Activated CD8-positive, alpha-beta T cell treated with anti-CD3 and anti-CD28 coated beads, Interleukin-2, amount 10 ng/mL, durations not matched to agents 7 days and 5 days (primary cell): ENCODE data around the gene SEPTIN11. TPM values are rescaled to one million over a fixed set of nuclear protein-coding genes. Genes with fewer than 3 reads are reported as not detected.

Experiments used
- ATAC-seq: fragments of 150-1000 bp; cut with Tn5 transposase; one replicate; pipeline ENCODE4 v1.10.0; 2021; ENCODE audit warnings: moderate library complexity
- CTCF ChIA-PET: fragments of 350-600 bp; sonication (Branson Sonifier 250); formaldehyde crosslinking; loops from one replicate; lab custom pipeline; 2021; ENCODE audit warnings: antibody characterized with exemption; lab: Charles Lee
- POLR2A ChIA-PET: fragments of 350-600 bp; sonication (Branson Sonifier 250); formaldehyde crosslinking; loops from one replicate; lab custom pipeline; 2021; ENCODE audit warnings: antibody characterized with exemption; lab: Charles Lee
- DNase-seq: peaks from one replicate; pipeline ENCODE4 v3.0.0-alpha.2; 2020
- H3K27ac Mint-ChIP-seq: one replicate; pipeline ENCODE4 v1.8.0; 2021; ENCODE audit warnings: mild to moderate bottlenecking, mixed read lengths
- H3K27me3 Mint-ChIP-seq: one replicate; pipeline ENCODE4 v1.8.0; 2021; ENCODE audit warnings: low read depth, mixed read lengths
- H3K36me3 Mint-ChIP-seq: one replicate; pipeline ENCODE4 v1.8.0; 2021; ENCODE audit warnings: low read depth, mixed read lengths
- H3K4me1 Mint-ChIP-seq: one replicate; pipeline ENCODE4 v1.8.0; 2021; ENCODE audit warnings: low read depth, mixed read lengths
- H3K4me3 Mint-ChIP-seq: one replicate; pipeline ENCODE4 v1.8.0; 2021; ENCODE audit warnings: mild to moderate bottlenecking, mixed read lengths
- H3K9me3 Mint-ChIP-seq: one replicate; pipeline ENCODE4 v1.8.0; 2022; ENCODE audit warnings: mixed read lengths; ENCODE audit not compliant: insufficient read depth
- total RNA-seq, 2 experiments: library from RNA; stranded (reverse); gene quantifications; one replicate each; pipeline ENCODE4 v1.2.3, GENCODE V29; 2021

Gene SEPTIN11
- total RNA-seq, 2 experiments from 2014 or later = 67.0 to 77.4 TPM

- ATAC-seq = peak; percentile 27
Observed at GRCh38 chr4:76984127-76984526, 34.6 kb downstream of the SEPTIN11 start.

GRCh38 chr4:76984788-76985211 lies 35.2 kb downstream of the SEPTIN11 start:
- ATAC-seq (no peak), DNase-seq (no peak)
- POLR2A ChIA-PET = no interaction called here
- H3K27me3 Mint-ChIP-seq = peaks cover 3% of the 10 kb centered on the region
- no peaks in the 10 kb centered on the region for H3K9me3 Mint-ChIP-seq
- H3K36me3 Mint-ChIP-seq = peaks cover 23% of the 10 kb centered on the region
- H3K27ac Mint-ChIP-seq = no peak overlapping the region
- H3K4me1 Mint-ChIP-seq = peaks cover 81% of the 10 kb centered on the region
- CTCF ChIA-PET = interaction anchor here (0.7 to 1.5 kb wide), 3 partner anchors 29 to 209 kb away, joined by 3 to 4 read pairs (median 4); no protein-coding TSS in a partner anchor
- no peak overlapping the region for H3K4me3 Mint-ChIP-seq

More at GRCh38 chr4:76984127-76984526, 34.6 kb downstream of the SEPTIN11 start:
- Mint-ChIP-seq H3K4me1 (peaks cover 79% of the 10 kb centered on the region), H3K27me3 (peaks cover 3% of the 10 kb centered on the region), H3K27ac (peak overlapping the region; percentile 51), H3K9me3 (no peaks in the 10 kb centered on the region), H3K36me3 (peaks cover 26% of the 10 kb centered on the region), H3K4me3 (no peak overlapping the region)
- POLR2A ChIA-PET = interaction anchor here (1.9 kb wide), 1 partner anchor 35 kb away, joined by 4 read pairs; the partner anchor contains the start of gene SEPTIN11
- CTCF ChIA-PET = interaction anchor here (1.7 kb wide), 1 partner anchor 13 kb away, joined by 3 read pairs; no protein-coding TSS in a partner anchor
- DNase-seq = no peak

- Mint-ChIP-seq H3K9me3 (peaks cover 8% of the 10 kb centered on the region), H3K4me1 (peaks cover 84% of the 10 kb centered on the region), H3K4me3 (no peak overlapping the region), H3K36me3 (peaks cover 36% of the 10 kb centered on the region), H3K27me3 (peaks cover 4% of the 10 kb centered on the region), H3K27ac (no peak overlapping the region)
- DNase-seq (no peak), ATAC-seq (no peak)
- CTCF ChIA-PET = interaction anchor here (0.9 to 4.0 kb wide), 5 partner anchors 8 to 57 kb away, joined by 3 to 23 read pairs (median 4); no protein-coding TSS in a partner anchor
- POLR2A ChIA-PET = interaction anchor here (0.6 to 1.3 kb wide), 2 partner anchors 38 to 58 kb away, joined by 3 to 6 read pairs; partner anchors contain the start of gene SEPTIN11
Observed at GRCh38 chr4:76987153-76987591, 37.6 kb downstream of the SEPTIN11 start.

GRCh38 chr4:76987685-76988084 lies 38.1 kb downstream of the SEPTIN11 start:
- Mint-ChIP-seq H3K4me3 (no peak overlapping the region), H3K27ac (no peak overlapping the region), H3K4me1 (peaks cover 84% of the 10 kb centered on the region)

GRCh38 chr4:76989391-76990061 lies 40.0 kb downstream of the SEPTIN11 start:
- H3K36me3 Mint-ChIP-seq = peaks cover 30% of the 10 kb centered on the region
- ChIA-PET POLR2A (interaction anchor here (0.7 to 1.2 kb wide), 3 partner anchors 43 to 87 kb away, joined by 3 read pairs; no protein-coding TSS in a partner anchor), CTCF (interaction anchor here (0.9 to 4.0 kb wide), 6 partner anchors 12 to 63 kb away, joined by 3 to 23 read pairs (median 6); no protein-coding TSS in a partner anchor)
- peaks cover 12% of the 10 kb centered on the region for H3K9me3 Mint-ChIP-seq
- peaks cover 4% of the 10 kb centered on the region for H3K27me3 Mint-ChIP-seq
- H3K27ac Mint-ChIP-seq = peak overlapping the region; percentile 77
- peak overlapping the region; percentile 65 for H3K4me3 Mint-ChIP-seq
- peaks cover 84% of the 10 kb centered on the region for H3K4me1 Mint-ChIP-seq
- DNase-seq (peak; percentile 83), ATAC-seq (peak; percentile 59)

More at GRCh38 chr4:76987685-76988084, 38.1 kb downstream of the SEPTIN11 start:
- DNase-seq = no peak
- Mint-ChIP-seq H3K27me3 (peaks cover 4% of the 10 kb centered on the region), H3K9me3 (peaks cover 10% of the 10 kb centered on the region), H3K36me3 (peaks cover 36% of the 10 kb centered on the region)
- CTCF ChIA-PET = interaction anchor here (0.8 to 4.0 kb wide), 5 partner anchors 10 to 86 kb away, joined by 3 to 23 read pairs (median 4); no protein-coding TSS in a partner anchor
- no peak for ATAC-seq
- POLR2A ChIA-PET = interaction anchor here (0.6 to 1.3 kb wide), 2 partner anchors 38 to 57 kb away, joined by 3 to 6 read pairs; partner anchors contain the start of gene SEPTIN11

GRCh38 chr4:76990288-76991080 lies 40.9 kb downstream of the SEPTIN11 start:
- peaks cover 78% of the 10 kb centered on the region for H3K4me1 Mint-ChIP-seq
- H3K27me3 Mint-ChIP-seq = peaks cover 4% of the 10 kb centered on the region
- DNase-seq (no peak), ATAC-seq (no peak)
- ChIA-PET CTCF (interaction anchor here (0.9 to 3.1 kb wide), 6 partner anchors 8 to 62 kb away, joined by 3 to 11 read pairs (median 5); no protein-coding TSS in a partner anchor), POLR2A (interaction anchor here (0.6 to 1.3 kb wide), 4 partner anchors 41 to 166 kb away, joined by 3 read pairs; partner anchors contain the start of gene SEPTIN11)
- H3K4me3 Mint-ChIP-seq = peak overlapping the region; percentile 65
- peaks cover 12% of the 10 kb centered on the region for H3K9me3 Mint-ChIP-seq
- H3K36me3 Mint-ChIP-seq = peaks cover 31% of the 10 kb centered on the region
- H3K27ac Mint-ChIP-seq = peak overlapping the region; percentile 77

- Mint-ChIP-seq H3K4me3 (no peak overlapping the region), H3K27me3 (peaks cover 4% of the 10 kb centered on the region), H3K27ac (no peak overlapping the region), H3K9me3 (peaks cover 12% of the 10 kb centered on the region), H3K36me3 (peaks cover 38% of the 10 kb centered on the region), H3K4me1 (peaks cover 79% of the 10 kb centered on the region)
- ChIA-PET CTCF (interaction anchor here (0.8 to 3.1 kb wide), 7 partner anchors 8 to 54 kb away, joined by 3 to 11 read pairs (median 4); no protein-coding TSS in a partner anchor), POLR2A (interaction anchor here (1.3 kb wide), 1 partner anchor 165 kb away, joined by 3 read pairs; no protein-coding TSS in a partner anchor)
- no peak for DNase-seq
- no peak for ATAC-seq
Observed at GRCh38 chr4:76991161-76991660, 41.7 kb downstream of the SEPTIN11 start.

GRCh38 chr4:76993787-76994641 lies 44.5 kb downstream of the SEPTIN11 start:
- peaks cover 12% of the 10 kb centered on the region for H3K9me3 Mint-ChIP-seq
- CTCF ChIA-PET = interaction anchor here (1.2 to 3.1 kb wide), 6 partner anchors 7 to 209 kb away, joined by 3 to 19 read pairs (median 8); no protein-coding TSS in a partner anchor
- H3K4me1 Mint-ChIP-seq = peaks cover 60% of the 10 kb centered on the region
- ATAC-seq (peak; percentile 73), DNase-seq (peak; percentile 82)
- H3K36me3 Mint-ChIP-seq = peaks cover 56% of the 10 kb centered on the region
- peaks cover 2% of the 10 kb centered on the region for H3K27me3 Mint-ChIP-seq
- peak overlapping the region; percentile 49 for H3K4me3 Mint-ChIP-seq
- peak overlapping the region; percentile 81 for H3K27ac Mint-ChIP-seq
- POLR2A ChIA-PET = interaction anchor here (0.7 to 1.6 kb wide), 2 partner anchors 45 to 358 kb away, joined by 3 to 4 read pairs; partner anchors contain the start of gene SEPTIN11

GRCh38 chr4:76995776-76996175 lies 46.2 kb downstream of the SEPTIN11 start:
- DNase-seq (no peak), ATAC-seq (no peak)
- Mint-ChIP-seq H3K36me3 (peaks cover 53% of the 10 kb centered on the region), H3K27ac (no peak overlapping the region), H3K27me3 (peaks cover 2% of the 10 kb centered on the region), H3K9me3 (peaks cover 8% of the 10 kb centered on the region), H3K4me1 (peaks cover 48% of the 10 kb centered on the region), H3K4me3 (no peak overlapping the region)
- ChIA-PET CTCF (interaction anchor here (0.7 to 3.1 kb wide), 10 partner anchors 11 to 99 kb away, joined by 3 to 19 read pairs (median 6); partner anchors contain the start of gene SEPTIN11), POLR2A (no interaction called here)

- Mint-ChIP-seq H3K9me3 (peaks cover 7% of the 10 kb centered on the region), H3K4me3 (no peak overlapping the region), H3K27me3 (peaks cover 2% of the 10 kb centered on the region), H3K36me3 (peaks cover 49% of the 10 kb centered on the region), H3K4me1 (peaks cover 43% of the 10 kb centered on the region), H3K27ac (no peak overlapping the region)
- no peak for ATAC-seq
- CTCF ChIA-PET = interaction anchor here (0.7 to 3.1 kb wide), 8 partner anchors 11 to 49 kb away, joined by 3 to 12 read pairs (median 4); partner anchors contain the start of gene SEPTIN11
- POLR2A ChIA-PET = no interaction called here
- no peak for DNase-seq
Observed at GRCh38 chr4:76996445-76996844, 46.9 kb downstream of the SEPTIN11 start.
